ENCODE data around the gene ALDH3A1.

ALDH3A1 gene

DNA sequence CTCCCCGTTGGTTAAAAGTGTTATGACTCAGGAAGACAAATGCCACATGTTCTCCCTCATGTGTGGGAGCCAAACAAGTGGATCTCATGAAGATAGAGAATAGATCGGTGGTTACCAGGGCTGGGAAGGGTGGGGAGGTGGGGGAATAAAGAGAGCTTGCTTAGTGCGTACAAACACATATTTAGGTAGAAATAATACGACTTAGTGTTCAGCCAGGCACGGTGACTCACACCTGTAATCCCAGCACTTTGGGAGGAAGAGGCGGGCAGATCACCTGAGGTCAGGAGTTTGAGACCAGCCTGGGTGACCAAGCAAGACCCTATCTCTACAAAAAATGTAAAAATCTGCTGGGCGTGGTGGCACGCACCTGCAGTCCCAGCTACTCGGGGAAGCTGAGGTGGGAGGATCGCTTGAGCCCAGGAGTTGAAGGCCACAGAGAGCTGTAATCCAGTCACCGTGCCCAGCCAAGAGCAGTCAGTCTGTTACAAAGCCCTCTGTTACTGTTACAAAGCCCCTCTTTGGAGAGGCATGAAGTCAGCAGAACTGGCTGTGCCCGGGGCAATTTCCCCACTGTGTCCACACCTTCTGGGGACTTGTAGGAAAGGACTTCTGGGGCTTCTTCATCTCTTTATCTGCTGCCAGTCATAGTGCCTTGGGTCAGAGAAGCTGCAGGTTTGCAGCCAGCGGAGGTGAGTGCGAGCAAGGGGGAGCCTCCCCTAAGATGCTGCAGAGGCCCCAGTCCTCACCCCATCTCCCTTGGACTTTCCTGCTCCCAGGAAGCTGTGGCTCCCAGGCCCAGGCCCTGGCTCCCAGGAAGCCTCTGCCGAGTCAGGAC is 4.3 kb upstream of the ALDH3A1 start:
- no peak overlapping the region for H3K27ac ChIP-seq (ENCODE audit: low read depth, low read length)
- H3K4me3 ChIP-seq (ENCODE audit: low read length) = no peak overlapping the region
- no peaks in the 10 kb centered on the region for H3K36me3 ChIP-seq (ENCODE audit: control insufficient read depth, low read length)
- no peaks in the 10 kb centered on the region for H3F3A ChIP-seq (ENCODE audit: control insufficient read depth, insufficient read depth)
- peaks cover 8% of the 10 kb centered on the region; the same call in 1 of the 2 replicates for H3K27me3 ChIP-seq (ENCODE audit: control insufficient read depth, low read length)
- H3K4me1 ChIP-seq (ENCODE audit: control insufficient read depth, low read length) = peaks cover 4% of the 10 kb centered on the region; the same call in 1 of the 2 replicates
- H3K79me2 ChIP-seq (ENCODE audit: control insufficient read depth, low read length) = no peaks in the 10 kb centered on the region
- no peaks in the 10 kb centered on the region for H3K9me3 ChIP-seq (ENCODE audit: control insufficient read depth, insufficient read depth, low read length)
- no peak overlapping the region for H3K4me2 ChIP-seq (ENCODE audit: low read length)
- H3K9me2 ChIP-seq (replicated peaks; ENCODE audit: control insufficient read depth, low read length) = no peaks in the 10 kb centered on the region
- TF ChIP-seq, protein P1, sequence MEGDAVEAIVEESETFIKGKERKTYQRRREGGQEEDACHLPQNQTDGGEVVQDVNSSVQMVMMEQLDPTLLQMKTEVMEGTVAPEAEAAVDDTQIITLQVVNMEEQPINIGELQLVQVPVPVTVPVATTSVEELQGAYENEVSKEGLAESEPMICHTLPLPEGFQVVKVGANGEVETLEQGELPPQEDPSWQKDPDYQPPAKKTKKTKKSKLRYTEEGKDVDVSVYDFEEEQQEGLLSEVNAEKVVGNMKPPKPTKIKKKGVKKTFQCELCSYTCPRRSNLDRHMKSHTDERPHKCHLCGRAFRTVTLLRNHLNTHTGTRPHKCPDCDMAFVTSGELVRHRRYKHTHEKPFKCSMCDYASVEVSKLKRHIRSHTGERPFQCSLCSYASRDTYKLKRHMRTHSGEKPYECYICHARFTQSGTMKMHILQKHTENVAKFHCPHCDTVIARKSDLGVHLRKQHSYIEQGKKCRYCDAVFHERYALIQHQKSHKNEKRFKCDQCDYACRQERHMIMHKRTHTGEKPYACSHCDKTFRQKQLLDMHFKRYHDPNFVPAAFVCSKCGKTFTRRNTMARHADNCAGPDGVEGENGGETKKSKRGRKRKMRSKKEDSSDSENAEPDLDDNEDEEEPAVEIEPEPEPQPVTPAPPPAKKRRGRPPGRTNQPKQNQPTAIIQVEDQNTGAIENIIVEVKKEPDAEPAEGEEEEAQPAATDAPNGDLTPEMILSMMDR (IDR thresholded peaks at IDR 0.05; ENCODE audit: low read depth, low read length, poor library complexity, severe bottlenecking) = no peak
- TF ChIP-seq EZH2phosphoT487 (IDR thresholded peaks at IDR 0.05; ENCODE audit: borderline replicate concordance, low read length) = no peak
- no peaks in the 10 kb centered on the region for H4K20me1 ChIP-seq (ENCODE audit: control insufficient read depth, insufficient read depth, low read depth, low read length)

DNA sequence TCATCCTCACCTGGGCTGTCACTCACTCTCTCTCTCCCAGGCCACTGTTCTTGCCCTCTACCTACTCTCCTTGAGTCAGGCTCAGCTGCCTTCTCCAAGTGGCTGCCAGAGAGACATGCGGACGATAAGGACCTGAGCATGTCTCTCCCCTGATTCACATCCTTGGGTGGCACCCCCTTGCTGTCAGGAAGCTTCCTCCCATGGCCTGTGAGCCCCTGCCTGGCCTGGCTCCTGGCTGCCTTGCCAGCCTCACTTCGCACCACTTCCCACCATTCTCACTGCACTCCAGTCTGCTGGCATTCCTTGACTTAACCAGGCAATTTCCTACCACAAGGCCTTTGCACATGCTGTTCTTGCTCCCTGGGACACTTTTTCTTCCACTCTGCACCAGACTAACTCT is 2.7 kb upstream of the ALDH3A1 start:
- H3K4me3 ChIP-seq (ENCODE audit: low read length) = no peak overlapping the region
- no peak overlapping the region for H3K27ac ChIP-seq (ENCODE audit: low read depth, low read length)
- H3K4me1 ChIP-seq (ENCODE audit: control insufficient read depth, low read length) = peaks cover 4% of the 10 kb centered on the region; the same call in 1 of the 2 replicates
- H3F3A ChIP-seq (ENCODE audit: control insufficient read depth, insufficient read depth) = no peaks in the 10 kb centered on the region
- no peaks in the 10 kb centered on the region for H3K79me2 ChIP-seq (ENCODE audit: control insufficient read depth, low read length)
- H3K4me2 ChIP-seq (ENCODE audit: low read length) = no peak overlapping the region
- no peaks in the 10 kb centered on the region for H3K9me2 ChIP-seq (replicated peaks; ENCODE audit: control insufficient read depth, low read length)
- H3K9me3 ChIP-seq (ENCODE audit: control insufficient read depth, insufficient read depth, low read length) = no peaks in the 10 kb centered on the region
- peaks cover 6% of the 10 kb centered on the region; the same call in 1 of the 2 replicates for H3K27me3 ChIP-seq (ENCODE audit: control insufficient read depth, low read length)
- no peaks in the 10 kb centered on the region for H3K36me3 ChIP-seq (ENCODE audit: control insufficient read depth, low read length)
- no peaks in the 10 kb centered on the region for H4K20me1 ChIP-seq (ENCODE audit: control insufficient read depth, insufficient read depth, low read depth, low read length)
- TF ChIP-seq, protein P1 (IDR thresholded peaks at IDR 0.05; ENCODE audit: low read depth, low read length, poor library complexity, severe bottlenecking) = no peak
- TF ChIP-seq EZH2phosphoT487 (IDR thresholded peaks at IDR 0.05; ENCODE audit: borderline replicate concordance, low read length) = no peak

DNA sequence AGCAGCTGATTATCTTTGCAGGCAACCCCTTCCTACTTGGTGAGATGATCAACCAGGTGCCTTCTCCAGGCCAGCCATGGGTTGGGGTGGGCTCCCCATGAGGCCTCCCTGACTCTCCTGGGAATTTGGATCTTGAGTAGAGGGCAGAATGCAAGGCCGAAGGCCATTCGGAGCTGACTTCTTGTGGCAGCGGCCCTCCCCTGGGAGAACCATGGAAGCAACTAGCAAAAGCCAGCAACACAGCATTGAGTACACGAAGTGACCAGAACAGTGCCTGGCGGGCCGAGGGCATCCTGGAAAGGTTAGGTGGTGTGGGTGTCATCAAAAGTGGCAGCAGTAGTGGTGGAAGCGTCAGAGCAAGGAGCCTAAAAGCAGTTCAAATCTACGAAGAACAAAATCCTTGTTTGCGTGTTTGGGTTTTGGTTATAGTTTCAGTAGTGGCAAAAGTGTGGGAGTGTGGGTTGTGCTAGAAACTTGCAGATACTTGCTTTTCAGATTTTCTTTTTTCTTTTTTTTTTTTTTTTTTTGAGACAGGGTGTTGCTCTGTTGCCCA is 2.0 kb upstream of the ALDH3A1 start:
- Histone ChIP-seq H3K36me3 (ENCODE audit: control insufficient read depth, low read length) (no peaks in the 10 kb centered on the region), H3K4me2 (ENCODE audit: low read length) (no peak overlapping the region), H3K9me3 (ENCODE audit: control insufficient read depth, insufficient read depth, low read length) (no peaks in the 10 kb centered on the region), H3K9me2 (replicated peaks; ENCODE audit: control insufficient read depth, low read length) (no peaks in the 10 kb centered on the region), H3K27ac (ENCODE audit: low read depth, low read length) (no peak overlapping the region), H3K4me3 (ENCODE audit: low read length) (no peak overlapping the region), H4K20me1 (ENCODE audit: control insufficient read depth, insufficient read depth, low read depth, low read length) (no peaks in the 10 kb centered on the region), H3F3A (ENCODE audit: control insufficient read depth, insufficient read depth) (no peaks in the 10 kb centered on the region), H3K79me2 (ENCODE audit: control insufficient read depth, low read length) (no peaks in the 10 kb centered on the region), H3K4me1 (ENCODE audit: control insufficient read depth, low read length) (peaks cover 4% of the 10 kb centered on the region; the same call in 1 of the 2 replicates), H3K27me3 (ENCODE audit: control insufficient read depth, low read length) (peaks cover 3% of the 10 kb centered on the region; the same call in 1 of the 2 replicates)
- TF ChIP-seq, protein P1 (IDR thresholded peaks at IDR 0.05; ENCODE audit: low read depth, low read length, poor library complexity, severe bottlenecking) = no peak
- TF ChIP-seq EZH2phosphoT487 (IDR thresholded peaks at IDR 0.05; ENCODE audit: borderline replicate concordance, low read length) = no peak
